SK-N-SH treated with all-trans-retinoic acid at 6 μM for 48 hours (cell line): ENCODE data around the gene FRMD4A.

ENCODE experiments used
- PPARA ChIP-seq: fragments of 250-450 bp; sonication (Bioruptor Pico); IDR thresholded peaks from 2 replicates; pipeline ENCODE4 v1.5.0; 2020; ENCODE audit warnings: mild to moderate bottlenecking, borderline replicate concordance
- TSHZ2 ChIP-seq: fragments of 250-450 bp; sonication (Bioruptor Pico); IDR thresholded peaks from 2 replicates; pipeline ENCODE4 v1.5.0; 2020; ENCODE audit warnings: mild to moderate bottlenecking, moderate library complexity
- ZC3H10 ChIP-seq: fragments of 250-450 bp; sonication (Bioruptor Pico); IDR thresholded peaks from 2 replicates; pipeline ENCODE4 v1.5.1; 2021; ENCODE audit warnings: mild to moderate bottlenecking, moderate library complexity
- ZFP30 ChIP-seq: fragments of 450-650 bp; formaldehyde crosslinking; IDR thresholded peaks from 2 replicates; pipeline ENCODE4 v1.5.0; 2022; ENCODE audit warnings: mild to moderate bottlenecking, moderate library complexity
- ZNF565 ChIP-seq: fragments of 450-650 bp; formaldehyde crosslinking; conservative IDR thresholded peaks from 2 replicates; pipeline ENCODE4 v1.5.0; 2020; ENCODE audit warnings: low read depth, mild to moderate bottlenecking, moderate library complexity
- ZNF70 ChIP-seq: fragments of 450-650 bp; formaldehyde crosslinking; IDR thresholded peaks from 2 replicates; pipeline ENCODE4 v1.5.0; 2020; ENCODE audit warnings: mild to moderate bottlenecking, moderate library complexity

GRCh38 chr10:13632884-13633440, 697.8 kb downstream of the FRMD4A start:
- TF ChIP-seq PPARA (CRISPR knock-in tag) (no peak), ZNF565 (CRISPR knock-in tag) (no peak), ZFP30 (CRISPR knock-in tag) (no peak), TSHZ2 (no peak), ZNF70 (CRISPR knock-in tag) (no peak), ZC3H10 (CRISPR knock-in tag) (no peak)
